Mesothelial cell of epicardium (in vitro differentiated cells): ENCODE data around the gene SMG9. TPM values are rescaled to one million over a fixed set of nuclear protein-coding genes. Genes with fewer than 3 reads are reported as not detected.

Source experiments
- DNase-seq, 2 experiments: peaks; one replicate each; pipeline ENCODE4 v3.0.0; 2021; ENCODE audit warnings: low spot score in 2 of 2; ENCODE audit not compliant: unreplicated experiment in 2 of 2
- H3K27ac Mint-ChIP-seq: 2 replicates; pipeline ENCODE4 v1.8.0; 2021; ENCODE audit warnings: mixed read lengths
- H3K27me3 Mint-ChIP-seq: 2 replicates; pipeline ENCODE4 v1.8.0; 2021; ENCODE audit warnings: low read depth, mixed read lengths
- H3K36me3 Mint-ChIP-seq: 2 replicates; pipeline ENCODE4 v1.8.0; 2021; ENCODE audit warnings: mixed read lengths
- H3K4me1 Mint-ChIP-seq: 2 replicates; pipeline ENCODE4 v1.8.0; 2021; ENCODE audit warnings: mixed read lengths
- H3K4me3 Mint-ChIP-seq: 2 replicates; pipeline ENCODE4 v1.8.0; 2021; ENCODE audit warnings: mild to moderate bottlenecking, moderate library complexity, mixed read lengths
- H3K9me3 Mint-ChIP-seq: 2 replicates; pipeline ENCODE4 v1.8.0; 2021; ENCODE audit warnings: mixed read lengths
- CTCF ChIP-seq: fragments of 200-600 bp; sonication (generic); IDR thresholded peaks from one replicate; pipeline ENCODE4 v1.5.0; 2021; ENCODE audit warnings: antibody characterized with exemption; ENCODE audit not compliant: unreplicated experiment
- total RNA-seq: library from RNA; stranded (reverse); gene quantifications from 3 replicates; pipeline ENCODE4 v1.2.1, GENCODE V29; 2021

Gene SMG9
- total RNA-seq, 1 donor from 2014 or later: 73.2 TPM

- Mint-ChIP-seq H3K36me3 (no peaks in the 10 kb centered on the region), H3K27ac (no peak overlapping the region), H3K4me1 (peaks cover 40% of the 10 kb centered on the region), H3K27me3 (no peaks in the 10 kb centered on the region), H3K9me3 (no peaks in the 10 kb centered on the region), H3K4me3 (no peak overlapping the region)
- DNase-seq: no peak
- TF ChIP-seq CTCF: no peak
These were observed 28.0 kb upstream of the SMG9 start for GRCh38 chr19:43782689-43783231.

- TF ChIP-seq CTCF: no peak
- Mint-ChIP-seq H3K27ac (no peak overlapping the region), H3K4me3 (no peak overlapping the region), H3K4me1 (peaks cover 45% of the 10 kb centered on the region), H3K27me3 (no peaks in the 10 kb centered on the region), H3K9me3 (no peaks in the 10 kb centered on the region), H3K36me3 (no peaks in the 10 kb centered on the region)
- no peak for DNase-seq
These were observed 27.5 kb upstream of the SMG9 start for GRCh38 chr19:43782311-43782660.

- Mint-ChIP-seq H3K4me1 (peaks cover 49% of the 10 kb centered on the region), H3K27ac (no peak overlapping the region), H3K4me3 (no peak overlapping the region)
These were observed 27.0 kb upstream of the SMG9 start for GRCh38 chr19:43781630-43782310.

GRCh38 chr19:43780706-43781525 is 26.2 kb upstream of the SMG9 start, which contains the start of gene KCNN4:
Gene KCNN4, minus strand, starts transcription at chr19:43780973. Its CDS starts 112 bp downstream, at chr19:43780861.
- no peak for DNase-seq
- no peaks in the 10 kb centered on the region for H3K36me3 Mint-ChIP-seq
- H3K27me3 Mint-ChIP-seq: no peaks in the 10 kb centered on the region
- no peak for TF ChIP-seq CTCF
- peak within 1 kb of the TSS; percentile 41 for H3K4me3 Mint-ChIP-seq
- peak within 1 kb of the TSS; percentile 67 for H3K27ac Mint-ChIP-seq
- no peaks in the 10 kb centered on the region for H3K9me3 Mint-ChIP-seq
- peaks cover 53% of the 10 kb centered on the region for H3K4me1 Mint-ChIP-seq

More at GRCh38 chr19:43781630-43782310, 27.0 kb upstream of the SMG9 start:
- TF ChIP-seq CTCF: no peak
- no peaks in the 10 kb centered on the region for H3K36me3 Mint-ChIP-seq
- no peaks in the 10 kb centered on the region for H3K9me3 Mint-ChIP-seq
- no peaks in the 10 kb centered on the region for H3K27me3 Mint-ChIP-seq
- DNase-seq: no peak

- Mint-ChIP-seq H3K4me3 (peak overlapping the region; percentile 41), H3K4me1 (peaks cover 61% of the 10 kb centered on the region), H3K27me3 (no peaks in the 10 kb centered on the region), H3K9me3 (no peaks in the 10 kb centered on the region), H3K27ac (peak overlapping the region; percentile 67), H3K36me3 (no peaks in the 10 kb centered on the region)
- TF ChIP-seq CTCF: no peak
- DNase-seq: no peak
These were observed 25.1 kb upstream of the SMG9 start for GRCh38 chr19:43779820-43780219.
